Measurements from ENCODE around the gene TFDP2.

The TFDP2 gene

GRCh38 chr3:142118911-142119310, 30.4 kb downstream of the TFDP2 start:
- Histone ChIP-seq H3K27ac (ENCODE audit: low read depth, low read length) (no peak overlapping the region), H3K9me3 (ENCODE audit: control insufficient read depth, insufficient read depth, low read length) (no peaks in the 10 kb centered on the region), H3K4me2 (ENCODE audit: low read length) (no peak overlapping the region), H3K9me2 (replicated peaks; ENCODE audit: control insufficient read depth, low read length) (no peaks in the 10 kb centered on the region), H3K27me3 (ENCODE audit: control insufficient read depth, low read length) (no peaks in the 10 kb centered on the region), H3K36me3 (ENCODE audit: control insufficient read depth, low read length) (no peaks in the 10 kb centered on the region), H3F3A (ENCODE audit: control insufficient read depth, insufficient read depth) (no peaks in the 10 kb centered on the region), H4K20me1 (ENCODE audit: control insufficient read depth, insufficient read depth, low read depth, low read length) (no peaks in the 10 kb centered on the region), H3K79me2 (ENCODE audit: control insufficient read depth, low read length) (peaks cover 69% of the 10 kb centered on the region), H3K4me1 (ENCODE audit: control insufficient read depth, low read length) (peaks cover 52% of the 10 kb centered on the region), H3K4me3 (ENCODE audit: low read length) (no peak overlapping the region)
- no peak for TF ChIP-seq EZH2phosphoT487 (IDR thresholded peaks at IDR 0.05; ENCODE audit: borderline replicate concordance, low read length)
- TF ChIP-seq CTCF (IDR thresholded peaks at IDR 0.05; ENCODE audit: low read depth, low read length, poor library complexity, severe bottlenecking): no peak

- H3K4me3 ChIP-seq (ENCODE audit: low read length): no peak overlapping the region
- no peaks in the 10 kb centered on the region for H4K20me1 ChIP-seq (ENCODE audit: control insufficient read depth, insufficient read depth, low read depth, low read length)
- TF ChIP-seq CTCF (IDR thresholded peaks at IDR 0.05; ENCODE audit: low read depth, low read length, poor library complexity, severe bottlenecking) (no peak), EZH2phosphoT487 (IDR thresholded peaks at IDR 0.05; ENCODE audit: borderline replicate concordance, low read length) (no peak)
- no peaks in the 10 kb centered on the region for H3K36me3 ChIP-seq (ENCODE audit: control insufficient read depth, low read length)
- H3F3A ChIP-seq (ENCODE audit: control insufficient read depth, insufficient read depth): no peaks in the 10 kb centered on the region
- H3K27ac ChIP-seq (ENCODE audit: low read depth, low read length): no peak overlapping the region
- H3K4me2 ChIP-seq (ENCODE audit: low read length): peak overlapping the region; percentile 37
- H3K9me2 ChIP-seq (replicated peaks; ENCODE audit: control insufficient read depth, low read length): no peaks in the 10 kb centered on the region
- peaks cover 58% of the 10 kb centered on the region for H3K79me2 ChIP-seq (ENCODE audit: control insufficient read depth, low read length)
- H3K27me3 ChIP-seq (ENCODE audit: control insufficient read depth, low read length): no peaks in the 10 kb centered on the region
- peaks cover 48% of the 10 kb centered on the region for H3K4me1 ChIP-seq (ENCODE audit: control insufficient read depth, low read length)
- H3K9me3 ChIP-seq (ENCODE audit: control insufficient read depth, insufficient read depth, low read length): no peaks in the 10 kb centered on the region
Measured at GRCh38 chr3:142117056-142117851, 32.1 kb downstream of the TFDP2 start.

- no peaks in the 10 kb centered on the region for H3K27me3 ChIP-seq (ENCODE audit: control insufficient read depth, low read length)
- no peak overlapping the region for H3K4me3 ChIP-seq (ENCODE audit: low read length)
- H3K36me3 ChIP-seq (ENCODE audit: control insufficient read depth, low read length): no peaks in the 10 kb centered on the region
- H3K27ac ChIP-seq (ENCODE audit: low read depth, low read length): no peak overlapping the region
- no peak overlapping the region for H3K4me2 ChIP-seq (ENCODE audit: low read length)
- no peaks in the 10 kb centered on the region for H3K9me2 ChIP-seq (replicated peaks; ENCODE audit: control insufficient read depth, low read length)
- H3K79me2 ChIP-seq (ENCODE audit: control insufficient read depth, low read length): peaks cover 55% of the 10 kb centered on the region
- H3K9me3 ChIP-seq (ENCODE audit: control insufficient read depth, insufficient read depth, low read length): no peaks in the 10 kb centered on the region
- H3K4me1 ChIP-seq (ENCODE audit: control insufficient read depth, low read length): peaks cover 46% of the 10 kb centered on the region
- TF ChIP-seq CTCF (IDR thresholded peaks at IDR 0.05; ENCODE audit: low read depth, low read length, poor library complexity, severe bottlenecking) (no peak), EZH2phosphoT487 (IDR thresholded peaks at IDR 0.05; ENCODE audit: borderline replicate concordance, low read length) (no peak)
- H3F3A ChIP-seq (ENCODE audit: control insufficient read depth, insufficient read depth): no peaks in the 10 kb centered on the region
- H4K20me1 ChIP-seq (ENCODE audit: control insufficient read depth, insufficient read depth, low read depth, low read length): no peaks in the 10 kb centered on the region
Measured at GRCh38 chr3:142115867-142116668, 33.3 kb downstream of the TFDP2 start.

All from DOHH2 (cell line).